Vagina (tissue), 2 donors: ENCODE measurements around the gene AGBL1.

Experiments
- CTCF ChIP-seq, 3 experiments: fragments of 450-650 bp in 2 of 3; fragments of 200-600 bp in 1 of 3; sonication (generic) in 1 of 3; IDR thresholded peaks; one replicate each; pipeline ENCODE4 v1.5.1; 2017 to 2019; ENCODE audit warnings: antibody characterized with exemption in 3 of 3, mild to moderate bottlenecking in 2 of 3, moderate library complexity in 2 of 3
- POLR2A ChIP-seq, 2 donors: fragments of 450-650 bp; IDR thresholded peaks; one replicate each; pipeline ENCODE4 v1.6.1; 2017; ENCODE audit warnings: antibody characterized with exemption in 2 of 2, mild to moderate bottlenecking in 2 of 2, moderate library complexity in 2 of 2
- POLR2AphosphoS5 ChIP-seq, 2 donors: sonication (generic); formaldehyde crosslinking; IDR thresholded peaks; one replicate each; pipeline ENCODE4 v1.9.0; 2017; ENCODE audit warnings: antibody characterized with exemption in 2 of 2, mild to moderate bottlenecking in 2 of 2, low read depth in 1 of 2; ENCODE audit not compliant: insufficient read depth in 1 of 2

GRCh38 chr15:86445579-86446252, 366.0 kb downstream of the AGBL1 start:
- no peak for TF ChIP-seq CTCF (IDR thresholded peaks at IDR 0.05)
- TF ChIP-seq POLR2AphosphoS5 (IDR thresholded peaks at IDR 0.05; ENCODE audit: insufficient read depth in 1 of 2, low read depth in 1 of 2) = no peak
- TF ChIP-seq POLR2A (IDR thresholded peaks at IDR 0.05) = no peak
